Adipose tissue (tissue), 3 donors: ENCODE results near the gene RAB2B. TPM values are rescaled to one million over a fixed set of nuclear protein-coding genes. Genes with fewer than 3 reads are reported as not detected.

Experiments used
- H3K27ac ChIP-seq: one replicate; pipeline ENCODE4 v1.5.1; 2013; ENCODE audit warnings: low read depth, low read length
- WGBS, 3 donors: extraction: QIAGEN DNeasy Blood & Tissue Kit; methylation state at CpG; one replicate each; pipeline ENCODE4 v1.1.7; 2013; 5-methylcytosine and 5-hydroxymethylcytosine counted together
- polyA plus RNA-seq, 3 donors: library from polyadenylated mRNA; stranded (reverse); fragments of 200-250 nt; gene quantifications; one replicate each; pipeline ENCODE4 v1.2.3, GENCODE V29; 2013
- donor health status: healthy with polysubstance abuse.
- donor health status: Bipolar disorder and iron deficiency.
- donor health status: healthy.

The RAB2B gene
- polyA plus RNA-seq = 10 to 100 TPM in 2 of 3 donors, 1 to 10 TPM in 1; 5.5 to 17.5 (median 15.3) TPM

GRCh38 chr14:21476925-21477681 lies at the start of gene RAB2B, which contains the start of gene TOX4:
Gene RAB2B (minus strand): TSS chr14:21476959. CDS start chr14:21476872, 87 bp downstream.
Gene TOX4 (plus strand): TSS chr14:21477195. CDS start chr14:21477279, 84 bp downstream.
- peak within 1 kb of the TSS; percentile 86 for H3K27ac ChIP-seq
- 0 to 1% (median 1%) methylated on average over 49 of the region's 49 CpGs for WGBS, 3 donors

- 1% methylated on average over 41 to 43 of the region's 43 CpGs for WGBS, 3 donors
- no peak within 1 kb of the TSS for H3K27ac ChIP-seq
Observed at GRCh38 chr14:21525962-21526671, 49.4 kb upstream of the RAB2B start, which contains the start of gene SALL2. Gene SALL2 (minus strand): TSS chr14:21526346. CDS start chr14:21526127, 219 bp downstream.

GRCh38 chr14:21525571-21525961 lies 48.8 kb upstream of the RAB2B start:
- no peak overlapping the region for H3K27ac ChIP-seq
- WGBS, 3 donors = 42 to 57% (median 55%) methylated on average over 10 to 12 of the region's 12 CpGs

DNA sequence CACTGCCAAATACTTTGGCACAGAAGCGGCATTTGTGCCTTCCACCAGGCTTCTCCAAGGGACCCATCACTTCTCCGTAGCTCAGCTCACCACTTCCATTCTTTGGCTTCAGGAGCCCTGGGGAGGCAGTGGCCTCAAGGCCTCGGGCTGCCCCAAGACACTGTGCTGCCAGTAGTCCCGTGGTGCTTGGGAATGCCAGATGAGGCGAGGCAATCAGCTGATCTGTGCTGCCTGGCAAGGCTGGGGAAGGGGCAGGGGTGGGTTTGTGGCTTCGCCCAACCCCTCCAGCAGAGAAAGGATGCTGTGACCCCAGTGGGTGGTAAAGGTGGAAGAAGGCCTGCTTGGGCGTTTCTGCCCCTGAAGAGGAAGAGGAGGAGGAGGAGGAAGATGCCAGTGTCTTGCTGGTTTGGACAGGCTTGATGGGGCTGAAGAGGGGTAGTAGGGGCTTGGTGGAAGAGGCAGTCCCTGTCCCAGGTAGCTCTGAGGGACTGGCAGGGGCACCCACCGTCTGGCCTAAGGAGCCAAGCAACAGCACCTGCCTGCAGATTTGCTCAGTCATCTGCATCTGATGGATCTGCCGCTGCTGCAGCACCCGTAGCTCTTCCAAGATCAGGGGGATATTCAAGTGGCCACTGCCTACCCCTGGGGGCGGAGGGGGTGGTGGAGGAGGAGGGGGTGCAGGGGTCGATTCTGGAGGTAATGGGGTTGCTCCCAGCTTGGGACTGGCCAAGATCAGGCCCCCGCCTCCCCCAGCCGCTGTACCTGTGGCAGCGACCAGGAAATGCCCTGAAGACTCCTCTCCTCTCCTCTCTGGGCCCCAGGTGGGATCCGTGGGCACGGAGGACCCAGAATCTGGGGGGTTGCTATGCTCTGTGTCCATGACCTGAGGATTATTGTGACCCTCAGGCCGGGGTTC lies 48.1 kb upstream of the RAB2B start:
- WGBS, 3 donors = 87 to 90% (median 88%) methylated on average over 18 of the region's 18 CpGs
- H3K27ac ChIP-seq = no peak overlapping the region

DNA sequence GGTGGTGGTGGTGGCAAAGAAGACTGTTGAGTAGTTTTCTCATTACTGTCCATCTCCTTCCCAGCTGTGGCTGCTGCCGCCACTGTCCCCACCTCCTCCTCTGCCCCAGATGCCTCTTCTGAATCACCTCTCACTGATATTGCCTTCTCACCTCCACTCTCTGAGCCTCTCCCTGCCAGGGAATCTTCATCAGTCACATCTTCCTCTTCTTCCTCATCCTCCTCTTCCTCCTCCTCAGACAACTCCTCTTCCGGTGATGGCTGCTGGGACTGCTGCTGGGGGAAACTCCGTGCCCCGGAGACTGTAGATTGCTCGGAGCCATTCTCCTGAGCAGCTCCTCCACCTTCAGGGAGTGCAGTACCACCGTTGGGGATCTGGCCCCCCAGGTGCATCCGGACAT lies 46.4 kb upstream of the RAB2B start:
- H3K27ac ChIP-seq = no peak overlapping the region
- WGBS, 3 donors = 77 to 96% (median 89%) methylated on average over 6 to 7 of the region's 7 CpGs

- no peak overlapping the region for H3K27ac ChIP-seq
- 42 to 80% (median 66%) methylated on average over 2 of the region's 2 CpGs for WGBS, 3 donors
Observed at GRCh38 chr14:21521501-21521900, 44.7 kb upstream of the RAB2B start.

DNA sequence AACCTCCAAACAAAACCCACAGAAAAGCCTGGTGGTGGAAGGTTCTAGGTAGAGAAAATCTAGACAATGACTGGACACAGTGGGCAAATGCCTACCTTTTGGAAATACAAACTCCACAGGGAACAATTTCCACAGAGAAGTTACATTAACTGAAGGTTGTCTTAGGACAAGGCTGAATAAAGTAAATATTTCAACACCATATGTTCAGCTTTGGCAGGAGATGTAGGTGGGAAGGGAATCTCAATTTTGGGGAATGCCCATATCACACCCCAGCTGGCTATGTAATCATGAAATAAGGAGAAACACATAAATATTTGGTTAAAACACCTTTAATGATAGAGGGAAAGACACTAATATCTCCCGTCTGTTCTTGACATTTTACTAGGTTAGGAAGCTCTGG lies 44.0 kb upstream of the RAB2B start:
- no peak overlapping the region for H3K27ac ChIP-seq

GRCh38 chr14:21518725-21519124 lies 42.0 kb upstream of the RAB2B start:
- 63 to 93% (median 72%) methylated on average over 2 of the region's 2 CpGs for WGBS, 3 donors
- H3K27ac ChIP-seq = no peak overlapping the region

More for the DNA sequence above, 44.0 kb upstream of the RAB2B start:
- 36 to 91% (median 81%) methylated on average over 1 of the region's 1 CpG for WGBS, 3 donors

- no peak overlapping the region for H3K27ac ChIP-seq
- 86 to 90% (median 88%) methylated on average over 1 of the region's 1 CpG for WGBS, 3 donors
Observed at GRCh38 chr14:21514341-21514740, 37.6 kb upstream of the RAB2B start.

- peak within 1 kb of the TSS; percentile 3 for H3K27ac ChIP-seq
- 0 to 1% (median 1%) methylated on average over 53 of the region's 53 CpGs for WGBS, 3 donors
Observed at GRCh38 chr14:21510735-21511657, 34.2 kb upstream of the RAB2B start, which contains the start of gene METTL3. Gene METTL3 (minus strand): TSS chr14:21511340. CDS start chr14:21511223, 117 bp downstream.

- no peak overlapping the region for H3K27ac ChIP-seq
- 80 to 83% (median 82%) methylated on average over 6 of the region's 6 CpGs for WGBS, 3 donors
Observed at GRCh38 chr14:21509432-21510143, 32.8 kb upstream of the RAB2B start.

DNA sequence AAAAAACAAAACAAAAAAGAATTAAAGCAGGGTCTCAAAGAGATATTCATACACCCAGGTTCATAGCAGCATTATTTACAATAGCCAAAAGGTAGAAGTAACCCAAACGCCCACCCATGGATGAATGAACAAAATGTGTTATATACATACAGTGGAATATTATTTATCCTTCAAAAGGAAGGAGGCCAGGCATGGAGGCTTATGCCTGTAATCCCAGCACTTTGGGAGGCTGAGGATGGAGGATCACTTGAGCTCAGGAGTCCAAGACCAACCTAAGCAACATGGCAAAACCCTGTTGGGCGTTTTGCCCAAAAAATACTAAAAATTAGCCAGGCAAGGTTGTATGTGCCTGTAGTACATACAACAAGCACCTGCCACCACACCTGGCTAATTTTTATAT lies 29.8 kb upstream of the RAB2B start:
- 84 to 98% (median 97%) methylated on average over 2 of the region's 2 CpGs for WGBS, 3 donors
- no peak overlapping the region for H3K27ac ChIP-seq

DNA sequence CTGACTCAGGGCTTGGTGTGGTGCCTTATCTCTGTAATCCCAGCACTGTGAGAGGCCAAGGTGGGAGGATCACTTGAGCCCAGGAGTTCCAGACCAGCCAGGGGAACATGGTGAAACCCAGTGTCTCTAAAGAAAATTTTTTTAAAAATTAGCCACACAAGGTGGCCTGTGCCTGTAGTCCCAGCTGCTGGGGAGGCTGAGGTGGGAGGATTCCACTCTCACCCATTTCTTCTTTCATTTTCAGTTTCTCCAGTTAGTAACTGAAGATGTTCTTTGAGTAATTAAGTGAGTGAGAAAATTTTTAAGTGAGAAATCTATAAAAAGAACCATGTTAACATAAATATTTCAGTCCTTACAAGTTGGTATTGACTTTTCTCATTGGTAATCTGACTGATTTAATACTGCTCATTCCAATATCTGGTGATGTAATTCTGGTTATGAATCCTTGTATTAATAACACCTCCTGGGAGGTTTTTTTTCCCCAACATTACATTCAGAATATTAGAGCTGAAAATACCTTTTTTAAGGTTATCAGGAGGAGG lies 28.3 kb upstream of the RAB2B start:
- no peak overlapping the region for H3K27ac ChIP-seq

DNA sequence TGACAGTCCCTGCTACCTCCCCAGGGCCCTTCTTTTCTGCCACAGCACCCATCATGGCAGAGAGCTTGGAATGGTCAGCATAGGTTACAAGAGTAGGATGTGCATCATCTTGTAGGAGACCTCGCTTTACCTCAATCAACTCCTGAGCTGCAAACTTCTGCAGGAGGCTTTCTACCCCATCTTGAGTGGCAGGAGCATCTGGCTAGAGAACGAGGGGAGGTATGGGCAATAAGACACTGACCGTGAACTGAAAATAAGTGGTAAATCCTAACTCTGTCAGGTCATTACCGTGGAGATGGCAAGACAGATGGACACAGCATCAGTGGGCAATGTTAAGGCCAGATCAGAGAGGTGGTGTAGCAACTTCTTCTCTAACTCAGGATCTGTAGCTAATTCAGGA lies 26.6 kb upstream of the RAB2B start:
- WGBS, 3 donors = 87 to 97% (median 93%) methylated on average over 4 of the region's 4 CpGs

DNA sequence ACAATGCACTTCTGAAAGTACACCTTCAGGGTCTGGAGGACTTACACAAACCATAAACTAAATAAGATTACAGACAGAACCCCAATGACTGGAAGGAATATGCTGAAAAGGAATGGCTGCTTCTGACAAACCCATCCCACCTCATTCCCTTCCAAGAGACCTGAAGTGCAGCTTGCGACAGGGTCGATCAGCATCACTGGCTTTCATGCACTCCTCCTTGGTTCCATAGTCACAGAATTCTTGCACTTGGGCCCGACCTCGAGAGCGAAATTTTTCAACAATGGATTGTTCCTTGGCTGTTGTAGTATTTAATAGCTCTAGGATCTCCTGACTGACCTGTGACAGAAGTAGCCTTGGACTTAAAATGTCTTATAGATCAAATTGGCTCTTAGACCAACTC lies 24.8 kb upstream of the RAB2B start:
- 89 to 95% (median 93%) methylated on average over 5 of the region's 5 CpGs for WGBS, 3 donors
- no peak overlapping the region for H3K27ac ChIP-seq

More for the DNA sequence above, 26.6 kb upstream of the RAB2B start:
- no peak overlapping the region for H3K27ac ChIP-seq
